IMR-90 (cell line): ENCODE data around the gene JPH3.

ENCODE experiments used
- CTCF ChIP-seq: conservative IDR thresholded peaks from 2 replicates; pipeline ENCODE4 v1.5.1; 2012; ENCODE audit warnings: mild to moderate bottlenecking, low read depth, low read length, improper control_type of control experiment
- MAFK ChIP-seq: IDR thresholded peaks from 2 replicates; pipeline ENCODE4 v1.6.1; 2012; ENCODE audit warnings: low read depth, low read length, improper control_type of control experiment
- POLR2A ChIP-seq: IDR thresholded peaks from 2 replicates; pipeline ENCODE4 v1.6.1; 2012; ENCODE audit warnings: mild to moderate bottlenecking, low read depth, low read length
- RAD21 ChIP-seq: IDR thresholded peaks from 2 replicates; pipeline ENCODE4 v1.6.1; 2012; ENCODE audit warnings: low read length, improper control_type of control experiment

GRCh38 chr16:87611456-87611855 lies 9.1 kb downstream of the JPH3 start:
- TF ChIP-seq CTCF (no peak), POLR2A (no peak), RAD21 (no peak), MAFK (no peak)
